Neutrophil (primary cell): ENCODE measurements around the gene WNT3A.

Experiments used
- H3K27ac ChIP-seq: fragments of 200-600 bp; sonication (generic); 2 replicates; pipeline ENCODE4 v1.5.1; 2016; ENCODE audit warnings: mild to moderate bottlenecking, moderate library complexity
- H3K27me3 ChIP-seq: fragments of 200-600 bp; sonication (generic); 2 replicates; pipeline ENCODE4 v1.6.0; 2016; ENCODE audit warnings: mild to moderate bottlenecking
- H3K36me3 ChIP-seq: fragments of 200-600 bp; sonication (generic); 2 replicates; pipeline ENCODE4 v1.5.1; 2017
- H3K4me1 ChIP-seq, 2 experiments: fragments of 200-600 bp in 1 of 2; sonication (generic) in 1 of 2; 1 replicate in 1 of 2; 2 replicates in 1 of 2; pipeline versions ENCODE4 v1.5.1 to v1.6.1; 2013 to 2016; ENCODE audit warnings: low read depth in 1 of 2, low read length in 1 of 2, mild to moderate bottlenecking in 1 of 2, moderate library complexity in 1 of 2; ENCODE audit not compliant: control insufficient read depth in 1 of 2, insufficient read depth in 1 of 2
- H3K4me3 ChIP-seq, 2 experiments: fragments of 200-600 bp in 1 of 2; sonication (generic) in 1 of 2; 1 replicate in 1 of 2; 2 replicates in 1 of 2; pipeline ENCODE4 v1.5.1; 2013 to 2016; ENCODE audit warnings: low read depth in 1 of 2, low read length in 1 of 2, mild to moderate bottlenecking in 1 of 2, moderate library complexity in 1 of 2
- H3K9me3 ChIP-seq: fragments of 200-600 bp; sonication (generic); 2 replicates; pipeline ENCODE4 v1.5.1; 2016
- TF ChIP-seq, protein P1 (sequence below): fragments of 200-600 bp; sonication (generic); IDR thresholded peaks from 2 replicates; pipeline ENCODE4 v1.5.1; 2016; ENCODE audit warnings: antibody characterized with exemption

WNT3A gene

GRCh38 chr1:227996187-227996950 is 10.4 kb upstream of the WNT3A start:
- Histone ChIP-seq H3K9me3 (no peaks in the 10 kb centered on the region), H3K36me3 (no peaks in the 10 kb centered on the region), H3K4me3 (no peak overlapping the region), H3K4me1 (no peaks in the 10 kb centered on the region), H3K27ac (no peak overlapping the region), H3K27me3 (peaks cover 29% of the 10 kb centered on the region)
- TF ChIP-seq, protein P1, sequence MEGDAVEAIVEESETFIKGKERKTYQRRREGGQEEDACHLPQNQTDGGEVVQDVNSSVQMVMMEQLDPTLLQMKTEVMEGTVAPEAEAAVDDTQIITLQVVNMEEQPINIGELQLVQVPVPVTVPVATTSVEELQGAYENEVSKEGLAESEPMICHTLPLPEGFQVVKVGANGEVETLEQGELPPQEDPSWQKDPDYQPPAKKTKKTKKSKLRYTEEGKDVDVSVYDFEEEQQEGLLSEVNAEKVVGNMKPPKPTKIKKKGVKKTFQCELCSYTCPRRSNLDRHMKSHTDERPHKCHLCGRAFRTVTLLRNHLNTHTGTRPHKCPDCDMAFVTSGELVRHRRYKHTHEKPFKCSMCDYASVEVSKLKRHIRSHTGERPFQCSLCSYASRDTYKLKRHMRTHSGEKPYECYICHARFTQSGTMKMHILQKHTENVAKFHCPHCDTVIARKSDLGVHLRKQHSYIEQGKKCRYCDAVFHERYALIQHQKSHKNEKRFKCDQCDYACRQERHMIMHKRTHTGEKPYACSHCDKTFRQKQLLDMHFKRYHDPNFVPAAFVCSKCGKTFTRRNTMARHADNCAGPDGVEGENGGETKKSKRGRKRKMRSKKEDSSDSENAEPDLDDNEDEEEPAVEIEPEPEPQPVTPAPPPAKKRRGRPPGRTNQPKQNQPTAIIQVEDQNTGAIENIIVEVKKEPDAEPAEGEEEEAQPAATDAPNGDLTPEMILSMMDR, result no peak

- peaks cover 38% of the 10 kb centered on the region for H3K27me3 ChIP-seq
- no peak overlapping the region for H3K27ac ChIP-seq
- no peaks in the 10 kb centered on the region for H3K9me3 ChIP-seq
- H3K4me3 ChIP-seq, result no peak overlapping the region
- H3K36me3 ChIP-seq, result no peaks in the 10 kb centered on the region
- TF ChIP-seq, protein P1, result no peak
- no peaks in the 10 kb centered on the region for H3K4me1 ChIP-seq
Observed at GRCh38 chr1:227998374-227999055, 8.3 kb upstream of the WNT3A start.

DNA sequence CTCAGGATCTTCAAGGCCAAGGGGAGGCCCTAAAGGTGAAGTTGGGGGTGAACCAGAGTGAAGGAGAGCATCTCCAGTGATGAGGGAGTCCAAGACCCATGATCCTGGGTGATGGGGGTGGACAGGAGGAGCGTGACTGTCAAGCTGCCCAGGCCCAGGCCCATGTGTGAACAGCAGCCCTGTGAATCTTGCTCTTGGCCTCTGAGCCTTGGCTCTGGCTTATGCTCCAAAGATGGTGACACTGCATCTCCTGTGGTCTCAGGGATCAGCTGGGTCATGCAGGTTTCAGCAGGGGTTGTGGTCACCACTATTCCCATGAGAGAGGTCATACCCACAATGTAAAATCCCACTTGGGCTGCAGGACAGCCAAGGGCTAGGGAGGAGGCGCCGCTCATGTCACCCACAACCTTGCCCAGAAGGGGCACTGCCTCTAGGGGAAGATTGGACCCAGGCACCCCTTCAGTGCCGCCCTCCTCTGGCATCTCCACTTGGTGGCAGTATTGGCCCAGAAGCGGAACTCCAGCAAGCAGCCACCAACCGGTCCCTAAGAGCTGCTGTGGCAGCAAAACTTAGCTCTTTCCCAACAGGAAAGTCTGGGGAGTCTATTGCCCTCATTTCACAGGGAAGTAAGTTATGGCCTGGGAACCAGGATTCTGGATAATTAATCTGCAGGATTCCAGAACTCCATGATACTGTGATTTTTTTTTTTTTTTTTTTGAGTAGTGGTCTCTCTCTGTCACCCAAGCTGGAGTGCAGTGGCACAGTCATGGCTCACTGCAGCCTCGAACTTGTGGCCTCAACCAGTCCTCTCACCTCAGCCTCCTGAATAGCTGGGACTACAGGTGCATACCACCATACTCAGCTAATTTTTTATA is 7.5 kb upstream of the WNT3A start:
- no peak overlapping the region for H3K27ac ChIP-seq
- peaks cover 45% of the 10 kb centered on the region for H3K27me3 ChIP-seq
- H3K36me3 ChIP-seq, result no peaks in the 10 kb centered on the region
- TF ChIP-seq, protein P1, result no peak
- H3K4me1 ChIP-seq, result no peaks in the 10 kb centered on the region
- H3K9me3 ChIP-seq, result no peaks in the 10 kb centered on the region
- no peak overlapping the region for H3K4me3 ChIP-seq

- Histone ChIP-seq H3K4me3 (no peak overlapping the region), H3K27me3 (peaks cover 50% of the 10 kb centered on the region), H3K27ac (no peak overlapping the region), H3K36me3 (no peaks in the 10 kb centered on the region), H3K4me1 (no peaks in the 10 kb centered on the region), H3K9me3 (no peaks in the 10 kb centered on the region)
- TF ChIP-seq, protein P1, result no peak
Observed at GRCh38 chr1:228000416-228000815, 6.4 kb upstream of the WNT3A start.

GRCh38 chr1:228000836-228001563 is 5.8 kb upstream of the WNT3A start:
- no peak overlapping the region for H3K4me3 ChIP-seq
- peaks cover 56% of the 10 kb centered on the region for H3K27me3 ChIP-seq
- no peak overlapping the region for H3K27ac ChIP-seq
- H3K9me3 ChIP-seq, result no peaks in the 10 kb centered on the region
- TF ChIP-seq, protein P1, result no peak
- H3K36me3 ChIP-seq, result no peaks in the 10 kb centered on the region
- H3K4me1 ChIP-seq, result no peaks in the 10 kb centered on the region
